Loucy (cell line): ENCODE measurements around the gene ZNF235.
"Not testable (repeated sequence)": the region's sequence is repeated elsewhere in the genome, so short reads cannot be mapped to it uniquely, and the experiment has no call there.

Source experiments
- CTCF ChIP-seq: fragments of 200-600 bp; sonication (generic); conservative IDR thresholded peaks from 2 replicates; pipeline ENCODE4 v1.5.1; 2014; ENCODE audit warnings: mild to moderate bottlenecking, antibody characterized with exemption, low read length
- EZH2phosphoT487 ChIP-seq: fragments of 200-600 bp; IDR thresholded peaks from 2 replicates; pipeline ENCODE4 v1.6.1; 2018; ENCODE audit warnings: antibody characterized with exemption, mild to moderate bottlenecking, moderate library complexity, borderline replicate concordance

DNA sequence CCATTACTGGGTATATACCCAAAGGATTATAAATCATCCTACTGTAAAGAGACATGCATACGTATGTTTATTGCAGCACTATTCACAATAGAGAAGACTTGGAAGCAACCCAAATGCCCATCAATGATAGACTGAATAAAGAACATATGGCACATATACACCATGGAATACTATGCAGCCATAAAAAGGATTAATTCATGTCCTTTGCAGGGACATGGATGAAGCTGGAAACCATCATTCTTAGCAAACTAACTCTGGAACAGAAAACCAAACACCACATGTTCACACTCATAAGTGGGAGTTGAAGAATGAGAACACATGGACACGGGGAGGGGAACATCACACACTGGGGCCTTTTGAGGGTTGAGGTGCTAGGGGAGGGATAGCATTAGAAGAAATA, 51.4 kb downstream of the ZNF235 start:
- TF ChIP-seq CTCF, EZH2phosphoT487: not testable (repeated sequence)
